ENCODE results near the gene NGEF.

Gene NGEF

DNA sequence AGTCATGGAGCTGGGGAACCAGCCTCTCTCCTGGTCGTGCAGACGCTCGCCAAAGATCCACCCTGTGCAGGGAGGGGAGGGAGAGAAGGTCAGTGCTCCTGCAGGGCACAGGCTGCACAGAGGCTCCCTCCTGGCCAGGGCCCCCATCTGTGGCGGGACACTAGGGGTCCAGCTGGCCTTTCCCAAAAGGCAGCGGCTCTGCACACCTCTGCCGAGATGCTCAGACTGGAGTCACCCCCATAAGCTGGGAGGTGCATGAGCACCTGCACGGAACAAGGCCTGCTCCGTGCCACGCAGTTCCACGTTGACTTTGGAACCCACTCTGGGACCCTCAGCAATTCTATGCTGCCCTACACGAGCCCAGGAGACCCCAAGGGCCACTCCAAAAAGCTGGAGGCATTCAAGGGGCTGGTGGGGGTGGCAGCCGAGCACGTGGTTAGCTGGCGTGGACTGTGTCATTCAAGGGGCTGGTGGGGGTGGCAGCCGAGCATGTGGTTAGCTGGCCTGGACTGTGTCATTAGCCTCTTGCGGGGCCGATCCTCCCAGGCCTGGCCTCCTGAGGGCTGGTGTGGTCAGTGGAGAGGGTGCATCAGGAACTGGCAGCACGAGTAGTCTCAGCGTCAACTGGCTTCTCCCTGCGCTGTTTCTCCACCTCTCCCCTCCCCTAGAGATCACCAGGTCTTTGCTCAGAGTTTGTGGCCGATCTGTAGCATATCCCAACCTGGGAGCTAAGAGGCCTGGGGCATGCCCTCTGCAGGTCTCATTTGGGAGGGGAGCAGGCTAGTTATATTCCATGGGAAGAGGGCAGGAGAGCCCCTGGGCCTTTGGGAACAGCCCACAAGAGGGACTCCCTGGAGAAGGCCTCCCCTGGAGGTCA lies 133.2 kb downstream of the NGEF start:
- DNase-seq, result no peak

DNA sequence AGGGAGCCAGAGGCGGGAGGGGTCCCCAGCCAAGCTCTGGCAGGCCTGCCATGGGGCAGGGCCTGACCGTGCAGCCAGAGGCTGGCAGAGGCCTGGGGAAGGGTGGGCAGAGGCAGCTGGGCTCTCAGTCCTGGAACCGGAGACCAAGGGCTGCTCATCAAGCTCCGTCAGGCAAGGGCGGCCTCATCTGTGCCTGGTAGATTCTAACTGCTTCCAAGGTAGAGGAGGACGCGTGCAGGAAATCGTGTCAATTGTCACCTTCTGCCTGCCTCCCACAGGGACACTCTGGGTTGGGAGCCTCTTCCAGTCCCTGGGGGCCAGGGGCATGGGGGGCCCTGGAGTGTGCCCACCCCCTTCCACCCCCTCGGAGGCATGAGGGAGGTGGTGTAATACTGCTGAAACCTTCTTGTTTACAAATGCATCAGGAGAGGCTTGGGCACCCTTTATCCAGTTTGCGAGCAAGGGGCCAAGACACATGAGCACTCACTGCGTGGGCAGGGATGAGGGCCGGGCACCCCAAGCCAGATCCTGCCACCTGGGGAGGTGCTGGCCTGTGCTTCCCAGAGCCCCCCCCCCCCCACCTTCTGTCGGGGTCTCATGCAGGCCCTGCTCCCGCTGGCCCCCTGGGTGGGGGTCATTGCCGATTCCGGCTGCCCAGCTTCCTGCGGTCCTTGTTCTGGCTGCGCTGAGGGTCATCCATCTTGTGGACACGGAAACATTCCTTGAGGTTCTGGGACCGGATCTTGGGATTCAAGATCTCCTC lies 134.0 kb downstream of the NGEF start:
- DNase-seq, result no peak

DNA sequence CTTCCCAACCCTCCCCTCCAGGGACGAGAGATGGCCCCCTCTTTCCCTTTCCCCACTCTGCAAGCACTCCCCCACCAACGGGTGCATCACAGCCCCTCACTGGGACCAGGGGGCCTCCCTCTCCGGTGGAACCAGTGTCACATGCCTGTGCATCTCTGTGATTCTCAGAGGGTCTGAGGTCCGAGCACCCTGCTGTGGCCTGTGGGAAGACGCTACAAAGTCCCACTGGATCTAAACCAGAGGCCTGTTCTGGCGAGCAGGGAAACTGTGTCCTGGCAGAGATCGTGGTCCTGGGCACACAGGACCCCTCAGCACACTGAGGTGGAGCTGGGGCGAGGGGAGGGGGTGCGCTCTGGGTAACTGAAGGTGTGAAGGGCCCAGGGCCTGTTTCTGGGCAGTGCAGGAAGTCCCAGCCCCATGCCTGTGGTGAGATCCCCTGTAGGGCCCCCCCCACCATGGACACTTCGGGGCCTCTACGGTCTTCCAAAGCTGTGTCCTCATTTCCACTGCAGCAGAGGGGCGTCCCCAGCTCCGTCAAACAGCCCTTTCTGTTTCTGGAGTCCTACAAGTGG lies 135.0 kb downstream of the NGEF start:
- DNase-seq, result no peak

DNA sequence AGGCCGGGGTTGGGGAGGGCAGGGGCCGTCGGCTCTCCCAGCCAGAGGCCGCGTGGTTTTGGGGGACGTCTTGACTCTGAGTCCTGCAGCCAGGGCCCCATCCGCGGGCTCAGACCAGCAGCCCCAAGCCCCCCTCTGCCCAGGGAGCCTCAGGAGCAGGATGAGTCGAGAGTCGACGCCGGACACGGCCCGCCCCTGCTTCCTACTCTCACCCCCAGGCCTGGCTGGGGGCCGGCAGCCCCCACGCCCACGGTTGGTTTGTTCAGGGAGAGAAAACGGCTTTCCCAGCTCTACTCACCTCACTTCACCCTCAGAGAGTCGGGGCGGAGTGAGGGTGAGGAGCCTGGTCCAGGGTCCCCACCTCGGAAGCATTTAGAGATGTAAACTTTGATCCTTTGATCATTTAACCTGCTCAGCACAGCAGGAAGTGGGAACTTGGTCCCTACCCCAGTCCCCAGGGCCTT lies 136.0 kb downstream of the NGEF start:
- peak in 1 of 3 experiments; percentile 37 for DNase-seq

DNA sequence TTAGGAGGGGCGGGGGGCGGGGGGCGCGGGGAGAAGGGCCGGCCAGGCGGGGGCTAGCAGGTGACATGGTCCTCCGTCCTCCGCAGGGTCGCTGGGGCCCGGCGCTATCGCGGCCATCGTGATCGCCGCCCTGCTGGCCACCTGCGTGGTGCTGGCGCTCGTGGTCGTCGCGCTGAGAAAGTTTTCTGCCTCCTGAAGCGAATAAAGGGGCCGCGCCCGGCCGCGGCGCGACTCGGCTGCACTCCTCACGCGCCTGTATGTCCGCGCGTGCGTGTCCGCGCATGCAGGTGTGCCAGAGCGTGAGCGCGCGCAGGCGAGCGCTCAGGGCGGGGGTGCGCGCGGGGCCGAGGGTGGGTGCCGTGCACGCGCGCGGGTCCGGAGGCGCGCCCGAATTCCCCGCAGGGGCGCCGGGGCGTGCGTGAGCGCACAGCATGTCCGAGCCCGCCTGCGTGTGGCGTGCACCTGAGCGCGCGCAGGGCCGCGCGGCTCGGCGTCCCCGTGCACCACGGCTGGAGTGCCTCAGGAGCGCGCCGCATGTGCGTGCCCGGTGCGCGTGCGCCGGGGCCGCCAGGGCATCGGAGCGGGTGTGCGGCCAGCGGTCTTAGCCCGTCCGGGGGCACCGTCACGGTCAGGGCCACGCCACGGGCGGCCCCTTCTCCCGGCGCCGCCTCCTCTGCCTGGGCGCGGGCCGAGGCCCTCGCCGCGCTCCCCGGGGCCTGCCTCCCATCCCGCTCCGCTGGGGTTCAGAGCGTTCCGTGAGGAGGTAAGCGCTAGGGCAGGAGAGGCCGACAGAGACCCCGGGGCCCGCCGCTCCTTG lies 136.7 kb downstream of the NGEF start:
- peak; percentile 17 to 77 (median 75) for DNase-seq

DNA sequence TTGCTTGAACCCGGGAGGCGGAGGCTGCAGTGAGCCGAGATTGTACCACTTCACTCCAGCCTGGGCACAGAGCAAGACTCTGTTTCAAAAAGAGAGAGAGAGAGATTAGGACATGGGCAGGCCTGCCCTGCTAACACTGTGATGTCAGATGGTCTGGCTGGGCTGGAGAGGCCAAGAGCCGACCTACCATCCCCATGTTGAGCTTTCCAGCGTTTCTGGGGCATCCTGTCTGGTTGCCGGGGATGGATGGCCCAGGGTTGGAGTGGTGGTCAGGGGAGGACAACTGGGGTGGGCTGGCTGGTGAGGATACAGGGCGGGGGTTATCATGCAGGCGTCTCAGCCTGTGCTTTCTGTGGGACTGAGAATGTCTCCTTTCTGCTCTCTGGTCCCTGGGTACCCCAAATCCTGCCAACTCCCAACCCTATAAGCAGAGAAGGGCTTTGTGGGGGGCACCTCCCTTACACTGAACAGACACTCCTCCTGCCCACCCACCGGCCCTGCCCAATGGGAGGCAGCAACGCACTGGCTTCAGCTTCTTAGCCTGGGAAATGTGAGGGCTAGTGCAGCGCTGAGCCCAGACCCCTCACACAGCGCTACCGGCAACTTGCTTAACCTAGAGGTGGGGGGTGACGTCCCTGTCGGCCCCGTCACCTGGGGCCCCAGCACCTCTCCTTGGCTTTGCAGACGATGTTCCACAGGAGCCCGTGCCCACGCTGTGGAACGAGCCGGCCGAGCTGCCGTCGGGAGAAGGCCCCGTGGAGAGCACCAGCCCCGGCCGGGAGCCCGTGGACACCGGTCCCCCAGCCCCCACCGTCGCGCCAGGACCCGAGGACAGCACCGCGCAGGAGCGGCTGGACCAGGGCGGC lies 137.6 kb downstream of the NGEF start:
- DNase-seq, result peak in 2 of 3 experiments; percentile 44 to 58

DNA sequence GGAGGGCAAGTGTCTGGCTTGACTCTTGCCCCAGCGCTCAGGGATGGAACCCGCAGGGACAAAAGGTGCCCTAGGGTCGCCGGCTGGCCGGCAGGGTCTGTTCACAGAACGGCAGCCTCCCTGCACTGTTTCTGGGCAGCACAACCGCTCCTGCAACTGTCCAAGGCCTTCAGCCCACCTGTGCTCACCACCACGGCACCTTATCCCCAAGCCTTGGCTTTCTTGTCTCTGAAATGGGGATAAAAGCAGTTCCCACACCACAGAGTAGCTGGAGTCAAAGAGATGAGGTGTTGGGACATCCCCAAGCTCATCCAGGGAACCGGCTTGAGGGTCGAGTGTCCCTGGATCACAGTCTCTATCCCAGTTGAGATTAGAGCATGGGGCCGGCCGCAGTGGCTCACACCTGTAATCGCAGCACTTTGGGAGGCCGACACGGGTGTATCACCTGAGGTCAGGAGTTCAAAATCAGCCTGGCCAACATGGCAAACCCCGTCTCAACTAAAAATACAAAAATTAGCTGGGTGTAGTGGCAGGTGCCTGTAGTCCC lies 138.3 kb downstream of the NGEF start:
- DNase-seq, result no peak

DNA sequence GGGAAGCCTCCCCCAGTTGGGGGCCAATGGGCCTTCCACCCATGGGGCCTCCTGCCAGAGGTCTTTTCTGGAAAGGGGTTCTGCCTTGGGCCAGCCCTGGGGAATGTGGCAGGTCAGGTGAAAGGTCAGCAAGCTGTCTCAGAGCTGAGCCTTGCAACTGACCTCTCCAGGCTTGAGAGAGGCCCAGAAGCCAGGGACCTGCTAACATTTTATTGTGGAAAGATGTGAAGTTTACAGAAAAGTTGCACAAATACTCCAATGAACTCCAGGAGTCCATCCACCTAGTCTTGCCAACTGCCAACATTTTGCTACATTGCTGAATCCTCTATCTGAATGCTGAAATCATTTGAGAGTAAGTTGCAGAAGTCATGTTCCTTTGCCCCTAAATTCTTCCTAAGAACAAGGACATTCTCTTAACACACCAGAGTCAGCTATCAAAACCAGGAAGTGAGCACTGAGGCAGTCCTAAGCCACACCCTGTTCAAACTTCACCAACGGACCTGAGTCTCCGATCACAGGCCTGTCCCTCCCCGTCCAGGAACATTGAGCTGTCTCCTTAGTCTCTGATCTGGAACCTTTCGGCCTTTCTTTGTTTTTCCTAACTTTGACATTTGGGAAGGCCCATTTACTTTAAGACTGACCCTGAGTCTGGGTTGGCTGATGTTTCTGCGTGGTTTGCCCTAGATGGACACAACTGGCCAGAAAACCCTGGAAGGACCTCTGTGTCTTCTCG lies 139.0 kb downstream of the NGEF start:
- DNase-seq, result no peak

DNA sequence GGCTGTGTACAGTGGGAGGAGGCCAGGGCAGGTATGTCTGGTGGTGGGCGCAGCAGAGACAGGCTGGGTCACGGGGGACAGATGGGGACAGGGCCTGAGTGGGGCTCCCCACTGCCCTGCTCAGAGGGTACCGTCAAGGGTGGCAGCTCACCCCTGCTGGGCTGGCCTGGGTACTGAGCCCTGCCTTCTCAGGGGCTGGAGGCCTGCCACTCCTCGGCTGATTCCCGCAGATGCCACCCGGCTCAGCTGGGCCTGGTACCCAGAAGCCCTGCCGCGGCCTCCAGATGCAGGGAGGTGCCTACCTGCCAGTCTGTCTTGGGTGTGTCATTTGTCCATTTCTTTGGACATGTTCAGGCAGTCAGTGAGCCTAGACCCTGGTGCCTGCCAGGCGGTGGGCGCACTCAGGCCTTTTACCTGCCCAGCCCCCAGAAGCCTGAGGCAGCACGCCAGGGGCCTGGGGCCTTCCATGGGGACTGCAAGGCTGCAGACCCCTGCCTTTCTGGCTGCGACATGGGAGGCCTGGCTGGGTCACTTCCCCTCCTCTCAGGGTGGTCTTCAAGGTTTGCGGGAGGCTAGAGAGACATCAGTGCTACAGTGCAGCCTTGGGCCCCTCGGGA lies 139.7 kb downstream of the NGEF start:
- no peak for DNase-seq

DNA sequence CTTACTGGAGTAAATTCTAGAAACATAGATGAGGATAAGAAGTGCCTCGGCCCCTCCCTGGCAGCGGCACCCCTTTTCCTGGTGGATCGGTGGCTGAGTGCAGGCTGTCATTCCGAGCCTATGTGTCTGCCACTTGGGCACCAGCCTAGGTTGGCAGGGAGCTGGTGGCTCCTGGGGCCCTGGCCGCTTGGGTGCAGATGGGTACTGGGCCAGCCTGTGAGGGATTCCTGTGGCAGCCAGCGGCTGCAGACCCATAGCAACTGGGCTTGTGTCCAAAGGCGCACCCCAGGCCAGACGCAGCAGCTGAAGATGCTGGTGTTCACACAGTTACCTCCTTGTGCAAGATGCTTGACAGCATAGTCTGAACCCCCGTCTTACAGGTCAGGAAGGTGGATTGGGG lies 140.2 kb downstream of the NGEF start:
- no peak for DNase-seq

DNA sequence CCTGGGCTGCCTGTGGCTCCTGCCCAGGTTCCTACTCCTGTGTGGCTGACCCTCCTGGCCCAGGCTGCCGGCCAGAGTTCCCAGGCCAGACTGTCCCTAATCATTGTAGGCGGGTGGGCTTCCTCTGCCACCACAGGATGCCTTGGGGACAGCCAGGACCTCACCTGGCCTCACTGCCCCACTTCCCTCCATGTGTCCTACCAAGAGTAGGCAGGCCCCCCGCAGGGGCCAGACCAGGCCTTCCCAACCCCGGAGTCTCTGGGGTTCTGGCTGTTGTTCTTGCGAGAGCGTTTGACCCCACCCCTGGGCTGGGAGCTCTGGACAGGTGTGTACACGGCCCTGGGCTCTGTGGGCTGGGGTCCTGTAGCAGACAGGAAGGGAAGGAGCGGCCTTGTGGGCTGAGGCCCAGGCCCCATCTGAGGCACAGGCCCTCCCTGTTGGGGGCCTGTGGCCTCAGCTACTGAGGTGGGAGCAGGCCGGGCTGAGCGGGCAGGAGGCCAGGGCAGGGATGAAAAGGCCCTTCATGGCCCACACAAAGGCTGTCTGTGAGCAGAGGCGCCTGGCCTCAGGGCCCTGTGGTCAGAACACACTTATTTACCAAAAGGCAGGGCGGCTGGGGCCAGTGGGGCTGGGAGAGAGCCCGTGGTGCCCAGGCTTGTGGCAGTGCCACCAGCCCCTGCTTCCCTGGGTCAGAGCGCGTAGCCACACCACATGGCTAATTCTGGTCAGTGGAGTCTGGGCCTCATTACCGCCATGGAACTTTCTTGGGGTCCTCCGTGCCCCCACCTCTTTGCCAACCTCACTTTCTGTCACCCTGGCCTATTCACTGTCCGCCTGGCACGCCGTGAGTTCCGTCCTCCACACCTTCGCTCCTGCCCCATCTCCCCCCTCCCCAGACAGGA lies 141.0 kb downstream of the NGEF start:
- no peak for DNase-seq

DNA sequence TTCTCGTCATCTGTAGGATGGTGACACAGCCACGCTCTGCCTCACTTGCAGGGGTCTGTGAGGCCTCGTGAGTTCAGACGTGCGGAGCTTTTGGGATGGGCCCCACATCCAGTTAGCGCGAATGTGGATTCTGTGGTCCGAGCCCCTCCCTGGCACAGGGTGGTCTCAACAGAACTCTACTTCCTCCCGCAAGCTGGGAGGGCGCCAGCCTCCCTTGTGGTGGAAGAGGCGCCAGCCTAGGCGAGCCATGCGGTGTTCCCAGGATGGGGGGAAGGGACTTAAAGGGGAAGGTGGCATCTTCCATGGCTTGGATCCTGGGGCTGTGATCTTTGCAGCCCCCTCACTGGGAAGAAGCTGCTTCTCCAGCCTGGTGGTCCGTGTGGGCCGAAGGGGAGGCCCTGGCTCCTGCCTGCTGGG lies 141.6 kb downstream of the NGEF start:
- no peak for DNase-seq

DNA sequence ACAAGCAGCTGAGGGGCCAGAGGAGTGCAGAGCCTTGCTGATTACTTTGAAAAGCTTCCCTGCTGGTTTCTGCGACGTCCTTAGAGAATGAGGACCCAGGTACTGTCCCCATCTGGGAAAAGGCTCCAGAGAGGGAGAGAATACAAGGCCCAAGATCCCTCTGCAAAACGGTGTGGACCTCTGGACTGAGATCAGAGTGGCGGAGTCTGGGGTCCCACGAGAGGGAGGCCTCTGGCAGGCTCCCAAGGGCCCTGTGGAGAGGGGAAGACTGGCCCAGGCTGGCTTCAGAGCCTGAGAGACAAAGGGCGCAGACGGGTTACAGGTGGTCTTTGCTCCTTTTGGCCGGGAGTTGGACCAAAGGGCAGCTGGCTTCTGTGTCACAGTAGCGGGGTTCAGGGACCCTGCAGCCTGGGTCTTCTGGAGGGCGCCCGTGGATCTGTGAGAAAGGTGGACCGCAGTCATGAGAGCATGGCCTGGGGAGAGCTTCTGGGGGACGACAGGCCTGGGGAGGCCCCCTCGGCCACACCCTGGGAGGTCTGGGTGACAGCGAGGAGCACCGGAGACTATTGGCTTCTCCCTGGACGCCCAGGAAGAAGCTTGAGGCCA lies 142.2 kb downstream of the NGEF start:
- DNase-seq, result no peak

DNA sequence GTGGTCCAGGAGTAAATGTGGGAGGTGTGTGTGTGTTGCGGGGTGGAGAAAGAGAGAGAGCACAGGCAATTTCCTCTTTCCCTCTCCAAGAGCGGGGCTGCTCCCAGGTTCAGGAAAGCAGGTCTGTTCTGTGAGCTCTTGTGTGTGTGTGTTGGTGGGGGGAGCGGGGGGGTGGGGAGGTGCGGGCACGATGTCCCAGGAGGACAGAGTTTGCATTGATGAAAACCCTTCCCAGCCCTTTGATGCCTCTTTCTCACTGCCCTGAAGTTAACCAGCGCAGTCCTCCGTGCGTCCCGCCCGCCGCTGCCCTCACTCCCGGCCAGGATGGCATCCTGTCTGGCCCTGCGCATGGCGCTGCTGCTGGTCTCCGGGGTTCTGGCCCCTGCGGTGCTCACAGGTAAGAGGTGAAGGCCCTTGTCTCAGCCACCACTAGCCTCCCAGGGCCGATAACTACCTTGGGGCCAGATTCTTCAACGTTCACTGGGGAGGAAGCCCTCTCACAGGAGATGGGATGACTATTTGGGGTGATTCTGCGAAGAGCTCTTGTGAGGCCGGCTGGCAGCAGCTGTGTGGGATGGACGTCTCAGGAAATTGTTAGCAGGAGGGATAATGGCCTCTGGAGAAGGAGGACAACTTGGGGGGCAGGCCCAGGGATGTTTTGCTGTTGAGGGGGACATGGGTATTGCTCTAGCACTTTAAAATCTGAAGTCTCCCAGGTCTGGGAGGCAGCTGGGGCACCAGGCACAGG lies 142.9 kb downstream of the NGEF start, which contains the start of gene SNORC:
SNORC (plus strand) TSS at position 247 of the 748 bp plus-strand sequence; CDS start at position 325, 78 bp downstream.
- no peak for DNase-seq

DNA sequence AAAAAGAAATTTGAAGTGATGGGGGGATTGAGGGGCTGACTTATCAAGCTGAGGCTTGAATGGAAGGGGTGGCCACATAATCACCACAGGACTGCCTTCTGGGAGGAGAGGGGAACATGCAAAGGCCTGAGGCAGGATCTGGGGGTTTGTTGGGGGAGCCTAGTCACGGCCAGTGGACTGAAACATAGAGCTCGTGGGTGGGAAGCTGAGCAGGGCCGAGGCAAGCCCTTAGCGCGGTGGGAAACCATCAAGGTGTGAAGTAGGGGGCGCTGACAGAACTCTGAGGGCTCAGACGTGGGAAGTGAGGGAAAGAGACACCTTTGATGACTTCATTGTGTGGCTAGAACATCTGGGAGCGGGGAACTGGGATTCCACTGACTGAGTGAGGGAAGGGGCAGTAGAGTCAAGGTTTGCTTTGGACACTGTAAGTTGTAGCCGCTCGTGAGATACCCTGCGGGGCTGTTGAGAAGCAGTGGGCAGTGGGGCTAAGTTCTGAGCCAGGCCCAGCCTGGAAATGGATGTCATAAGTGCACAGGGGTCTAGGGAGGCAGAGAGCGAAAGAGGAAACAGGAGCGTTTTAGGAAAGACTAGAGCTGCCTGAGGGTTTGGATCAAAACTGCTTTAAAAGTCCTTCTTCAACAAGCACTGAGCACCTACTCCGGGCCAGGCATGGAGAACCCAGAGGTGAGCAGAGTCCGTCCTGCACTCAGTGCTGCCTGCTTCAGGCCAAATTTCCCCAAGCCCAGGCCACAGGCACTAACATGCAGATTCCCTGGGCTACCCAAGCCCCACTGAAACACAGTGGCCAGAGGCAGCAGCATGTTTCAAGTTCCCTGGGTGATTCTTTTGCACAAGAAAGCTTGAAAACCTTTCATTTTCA lies 143.7 kb downstream of the NGEF start:
- no peak for DNase-seq

DNA sequence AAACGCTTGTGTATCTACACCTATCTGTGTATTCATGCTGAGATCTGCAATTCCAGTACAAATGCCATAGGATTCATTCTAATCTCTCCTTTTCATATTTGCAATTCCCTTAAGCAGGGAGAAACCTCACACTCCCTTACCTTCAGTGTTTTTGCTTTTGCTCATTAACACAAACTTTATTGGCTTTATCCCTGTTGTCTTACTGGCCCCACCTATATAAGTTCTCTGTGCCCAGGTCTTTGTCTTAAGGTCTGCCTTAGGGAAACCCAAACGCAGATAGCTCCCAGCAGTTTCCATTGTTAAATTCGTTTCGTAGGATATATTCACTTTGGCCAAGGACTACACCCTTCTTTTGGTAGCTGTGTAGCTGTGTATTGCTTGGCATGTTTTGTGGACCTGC lies 147.0 kb downstream of the NGEF start:
- no peak for DNase-seq

DNA sequence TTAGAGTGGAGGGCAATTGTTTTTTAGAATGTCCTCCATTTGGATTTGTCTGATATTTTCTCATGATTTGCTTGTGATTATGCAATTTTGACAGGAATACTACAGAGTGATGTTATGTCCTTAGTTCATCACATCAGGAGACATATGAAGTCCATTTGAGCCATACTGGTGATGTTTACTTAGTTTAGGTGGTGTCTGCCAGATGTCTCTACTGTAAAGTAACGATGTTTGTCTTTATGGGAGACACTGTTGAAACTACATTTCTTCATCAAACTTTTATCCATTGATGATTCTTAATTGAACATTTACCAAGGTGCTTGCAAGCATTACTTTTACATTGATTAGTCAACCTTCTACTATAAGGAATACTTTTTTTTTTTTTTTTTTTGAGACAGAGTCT lies 147.9 kb downstream of the NGEF start:
- no peak for DNase-seq
